Right lobe of liver (tissue), 6 donors: ENCODE data around the gene MYOCOS. TPM values are rescaled to one million over a fixed set of nuclear protein-coding genes. Genes with fewer than 3 reads are reported as not detected.
"Not testable (repeated sequence)": the region's sequence is repeated elsewhere in the genome, so short reads cannot be mapped to it uniquely, and the experiment has no call there.

Experiments used
- ATAC-seq, 4 donors: fragments of 200-7000 bp; cut with Tn5 transposase; one replicate each; pipeline ENCODE4 v1.9.1; 2020; ENCODE audit warnings: mild to moderate bottlenecking in 4 of 4, moderate library complexity in 4 of 4
- DNase-seq, 3 donors: peaks; one replicate each; pipeline ENCODE4 v3.0.0-alpha.2; 2020
- H3K27ac ChIP-seq, 3 donors: fragments of 200-600 bp; one replicate each; pipeline ENCODE4 v1.8.0; 2022
- H3K27me3 ChIP-seq, 2 donors: fragments of 200-600 bp; one replicate each; pipeline ENCODE4 v1.8.0; 2022
- H3K36me3 ChIP-seq, 4 donors: fragments of 200-600 bp; sonication (generic) in 1 of 4; one replicate each; pipeline versions ENCODE4 v1.5.1 to v1.8.0; 2017 to 2022; ENCODE audit warnings: control low read depth in 1 of 4
- H3K4me1 ChIP-seq, 4 donors: fragments of 200-600 bp; sonication (generic) in 1 of 4; one replicate each; pipeline versions ENCODE4 v1.5.1 to v1.8.0; 2017 to 2022; ENCODE audit warnings: control low read depth in 1 of 4
- H3K4me3 ChIP-seq, 3 donors: fragments of 200-600 bp; one replicate each; pipeline ENCODE4 v1.8.0; 2022
- H3K9me3 ChIP-seq, 4 donors: fragments of 200-600 bp; sonication (generic) in 1 of 4; one replicate each; pipeline versions ENCODE4 v1.5.1 to v1.8.0; 2017 to 2022; ENCODE audit warnings: control low read depth in 1 of 4
- POLR2A ChIP-seq: fragments of 450-650 bp; IDR thresholded peaks from one replicate; pipeline ENCODE4 v1.6.1; 2017; ENCODE audit warnings: antibody characterized with exemption, mild to moderate bottlenecking
- WGBS: methylation state at CpG from one replicate; pipeline ENCODE4 v1.1.6; 2018; ENCODE audit warnings: low coverage, low lambda C conversion rate; ENCODE audit not compliant: insufficient coverage; ENCODE audit errors: missing lambda C conversion rate; 5-methylcytosine and 5-hydroxymethylcytosine counted together
- intact Hi-C, 2 donors: fragments of 100-400 bp; cut with DNase I; formaldehyde crosslinking; loops; one replicate each; pipeline versions ENCODE4 v1.11.2 to v1.14.1; 2022
- total RNA-seq, 6 experiments: library from RNA; depleted of rRNA in 2 of 6; stranded (reverse); fragments of >200 nt in 2 of 6; fragmentation: NEBNext Ultra II Directional in 3 of 6; extraction: Animal tissue kit (Norgen Biotek cat#: 25700) in 3 of 6; gene quantifications; one replicate each; pipeline versions ENCODE4 v1.1.0 to v1.2.4, GENCODE V29; 2016 to 2023
- TF ChIP-seq, protein P1 (sequence below), 4 donors: fragments of 200-600 bp in 3 of 4; fragments of 450-650 bp in 1 of 4; IDR thresholded peaks; one replicate each; pipeline versions ENCODE4 v1.5.1 to v1.8.0; 2016 to 2022; ENCODE audit warnings: antibody characterized with exemption in 4 of 4, mild to moderate bottlenecking in 2 of 4
- donor health status: DM: no; HTN: yes; CAD: no.
- donor health status: DM: no; HTN: no; CAD: no.
- donor health status: DM: no; HTN: no; CAD: no.
- donor health status: DM: no; HTN: yes; CAD: no.
- donor health status: DM: no; HTN: yes; CAD: no.

The MYOCOS gene
- total RNA-seq, 6 experiments from 2014 or later = not detected

DNA sequence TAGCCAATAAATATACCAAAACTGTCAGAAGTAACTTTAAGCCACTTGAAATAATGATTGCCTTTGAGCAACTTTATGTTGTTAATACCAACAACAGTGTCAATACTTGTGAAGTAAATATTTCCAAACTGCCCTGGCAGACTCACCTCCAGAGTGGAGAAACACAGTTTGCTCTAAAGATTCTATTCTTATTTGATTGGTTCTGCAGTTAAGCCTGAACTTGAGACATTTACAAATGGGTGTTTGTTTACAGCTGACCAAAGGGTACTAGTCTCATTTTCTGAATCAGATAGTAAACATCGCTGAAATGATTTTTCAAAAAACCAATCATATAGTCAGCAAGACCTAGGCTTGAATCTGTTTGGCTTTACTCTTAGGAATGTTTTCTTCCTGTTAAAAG lies 31.8 kb downstream of the MYOCOS start:
- ATAC-seq (peak; percentile 76 to 88 (median 80)), DNase-seq (peak in 1 of 3 donors; percentile 55)
- Histone ChIP-seq H3K4me3 (peak overlapping the region in 1 of 3 donors; percentile 9), H3K9me3 (no peaks in the 10 kb centered on the region), H3K4me1 (peaks cover 0 to 26% (median 8%) of the 10 kb centered on the region in 4 donors), H3K27ac (peak overlapping the region; percentile 64 to 91 (median 85)), H3K27me3 (no peaks in the 10 kb centered on the region), H3K36me3 (no peaks in the 10 kb centered on the region)
- intact Hi-C loops = no loop called here
- WGBS = 5% methylated on average over 1 of the region's 1 CpG
- TF ChIP-seq, protein P1, sequence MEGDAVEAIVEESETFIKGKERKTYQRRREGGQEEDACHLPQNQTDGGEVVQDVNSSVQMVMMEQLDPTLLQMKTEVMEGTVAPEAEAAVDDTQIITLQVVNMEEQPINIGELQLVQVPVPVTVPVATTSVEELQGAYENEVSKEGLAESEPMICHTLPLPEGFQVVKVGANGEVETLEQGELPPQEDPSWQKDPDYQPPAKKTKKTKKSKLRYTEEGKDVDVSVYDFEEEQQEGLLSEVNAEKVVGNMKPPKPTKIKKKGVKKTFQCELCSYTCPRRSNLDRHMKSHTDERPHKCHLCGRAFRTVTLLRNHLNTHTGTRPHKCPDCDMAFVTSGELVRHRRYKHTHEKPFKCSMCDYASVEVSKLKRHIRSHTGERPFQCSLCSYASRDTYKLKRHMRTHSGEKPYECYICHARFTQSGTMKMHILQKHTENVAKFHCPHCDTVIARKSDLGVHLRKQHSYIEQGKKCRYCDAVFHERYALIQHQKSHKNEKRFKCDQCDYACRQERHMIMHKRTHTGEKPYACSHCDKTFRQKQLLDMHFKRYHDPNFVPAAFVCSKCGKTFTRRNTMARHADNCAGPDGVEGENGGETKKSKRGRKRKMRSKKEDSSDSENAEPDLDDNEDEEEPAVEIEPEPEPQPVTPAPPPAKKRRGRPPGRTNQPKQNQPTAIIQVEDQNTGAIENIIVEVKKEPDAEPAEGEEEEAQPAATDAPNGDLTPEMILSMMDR (IDR thresholded peaks at IDR 0.05) = no peak
- TF ChIP-seq POLR2A = no peak

DNA sequence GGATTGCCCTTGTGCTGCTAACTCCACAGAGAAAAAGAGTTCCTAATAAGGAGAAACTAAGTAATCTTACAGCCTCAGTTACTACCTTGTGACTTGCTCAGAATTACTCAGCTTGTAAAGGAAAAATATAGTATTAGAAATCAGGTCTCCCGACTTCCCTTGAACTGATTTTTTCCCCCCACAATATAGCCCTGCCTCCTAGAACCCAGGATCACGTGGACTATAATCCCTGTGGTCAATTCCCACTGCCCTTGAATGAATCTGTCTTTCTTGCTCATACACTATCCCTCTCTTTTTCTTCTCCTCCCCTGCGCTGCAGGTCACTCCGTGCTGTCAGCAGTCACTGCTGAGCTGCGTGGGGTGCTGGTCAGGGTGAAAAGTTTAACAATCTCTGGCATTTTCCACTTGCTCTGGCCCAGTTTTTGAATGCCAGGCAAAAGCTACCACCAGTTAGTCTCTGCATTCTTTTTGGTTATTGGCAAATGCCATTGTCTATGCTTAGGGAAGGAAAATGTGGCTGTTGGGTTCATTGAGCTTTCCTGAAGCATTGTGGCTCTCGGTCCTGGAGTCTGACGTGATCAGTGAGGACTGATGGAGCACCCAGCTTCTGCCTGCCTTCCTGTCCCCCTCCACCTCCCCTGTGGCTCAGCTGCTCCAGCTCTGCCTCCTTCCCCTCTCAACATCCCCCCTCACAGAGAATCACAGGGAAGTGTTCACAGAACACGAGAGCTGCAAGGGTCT lies 32.3 kb downstream of the MYOCOS start:
- Histone ChIP-seq H3K27me3 (no peaks in the 10 kb centered on the region), H3K9me3 (no peaks in the 10 kb centered on the region), H3K4me3 (peak overlapping the region in 1 of 3 donors; percentile 9), H3K27ac (peak overlapping the region; percentile 64 to 91 (median 85)), H3K36me3 (no peaks in the 10 kb centered on the region), H3K4me1 (peaks cover 0 to 26% (median 8%) of the 10 kb centered on the region in 4 donors)
- no peak for TF ChIP-seq POLR2A
- TF ChIP-seq, protein P1 (IDR thresholded peaks at IDR 0.05) = no peak
- WGBS = 20% methylated on average over 8 of the region's 8 CpGs
- peak; percentile 48 to 78 (median 69) for DNase-seq
- peak; percentile 72 to 86 (median 78) for ATAC-seq
- intact Hi-C loops = no loop called here

- H3K9me3 ChIP-seq = no peaks in the 10 kb centered on the region
- peaks cover 0 to 26% (median 8%) of the 10 kb centered on the region in 4 donors for H3K4me1 ChIP-seq
- 51% methylated on average over 16 of the region's 24 CpGs for WGBS
- no peaks in the 10 kb centered on the region for H3K27me3 ChIP-seq
- H3K27ac ChIP-seq = peak overlapping the region; percentile 64 to 91 (median 85)
- no peaks in the 10 kb centered on the region for H3K36me3 ChIP-seq
- TF ChIP-seq, protein P1 (IDR thresholded peaks at IDR 0.05) = peak; percentile 21 to 48 (median 34)
- no peak for TF ChIP-seq POLR2A
- ATAC-seq (peak; percentile 16 to 47 (median 44)), DNase-seq (peak; percentile 58 to 71 (median 61))
- intact Hi-C loops = no loop called here
- no peak overlapping the region for H3K4me3 ChIP-seq
These were observed 33.1 kb downstream of the MYOCOS start for GRCh38 chr1:171654942-171655745.

DNA sequence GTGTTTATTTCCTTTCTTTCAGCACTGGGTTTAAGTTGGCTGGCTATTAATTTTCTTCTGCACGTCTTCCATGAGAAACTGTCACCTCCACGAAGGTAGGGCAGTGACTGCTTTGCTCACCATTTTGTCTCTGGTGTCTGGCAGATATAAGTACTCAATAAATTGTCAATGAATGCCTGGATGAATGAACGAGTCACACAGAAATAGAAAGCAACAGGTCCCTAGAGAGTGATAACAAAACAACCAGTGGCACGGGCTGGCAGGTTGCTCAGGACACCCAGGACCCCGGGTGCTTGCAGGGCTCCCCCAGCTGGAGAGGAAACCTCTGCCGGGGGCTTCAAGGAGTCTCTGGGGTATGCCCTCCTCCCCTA lies 33.7 kb downstream of the MYOCOS start:
- WGBS = 72% methylated on average over 3 of the region's 6 CpGs
- intact Hi-C loops = no loop called here
- H3K4me1 ChIP-seq = peaks cover 0 to 26% (median 8%) of the 10 kb centered on the region in 4 donors
- no peak overlapping the region for H3K27ac ChIP-seq
- H3K4me3 ChIP-seq = no peak overlapping the region
- no peak for ATAC-seq
- no peak for TF ChIP-seq POLR2A
- TF ChIP-seq, protein P1 (IDR thresholded peaks at IDR 0.05) = no peak
- H3K9me3 ChIP-seq = no peaks in the 10 kb centered on the region
- no peaks in the 10 kb centered on the region for H3K27me3 ChIP-seq
- DNase-seq = no peak
- no peaks in the 10 kb centered on the region for H3K36me3 ChIP-seq

DNA sequence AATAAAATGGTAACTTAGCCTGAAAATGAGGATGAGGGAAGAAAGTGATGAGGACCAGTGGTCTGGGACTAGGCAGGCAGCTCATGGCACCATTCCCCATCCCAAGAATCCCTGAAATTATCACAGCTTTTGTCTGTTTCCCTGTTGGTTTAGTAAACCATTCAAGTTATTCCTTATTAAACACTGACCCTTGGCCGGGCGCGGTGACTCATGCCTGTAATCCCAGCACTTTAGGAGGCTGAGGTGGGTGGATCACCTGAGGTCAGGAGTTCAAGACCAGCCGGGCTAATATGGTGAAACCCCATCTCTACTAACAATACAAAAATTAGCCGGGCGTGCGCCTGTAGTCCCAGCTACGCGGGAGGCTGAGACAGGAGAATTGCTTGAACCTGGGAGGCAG lies 34.2 kb downstream of the MYOCOS start:
- H3K27ac ChIP-seq, H3K4me3 ChIP-seq, DNase-seq, intact Hi-C loops, H3K36me3 ChIP-seq, H3K9me3 ChIP-seq, ATAC-seq, H3K27me3 ChIP-seq: not testable (repeated sequence)
- peaks cover 0 to 26% (median 8%) of the 10 kb centered on the region in 4 donors for H3K4me1 ChIP-seq
- 78% methylated on average over 7 of the region's 9 CpGs for WGBS
